Frontal cortex (tissue), 4 donors: ENCODE measurements around the gene H6PD. TPM values are rescaled to one million over a fixed set of nuclear protein-coding genes. Genes with fewer than 3 reads are reported as not detected.

Source experiments
- DNase-seq, 2 donors: peaks; one replicate each; pipeline ENCODE4 v3.0.0; 2012; ENCODE audit warnings: low spot score in 2 of 2
- FAIRE-seq: peaks from 2 replicates; lab custom pipeline; 2012; peaks lifted over from hg19 to GRCh38; lab: Jason Lieb, UNC
- total RNA-seq: library from RNA; depleted of rRNA; stranded (reverse); fragments of >200 nt; gene quantifications from one replicate; pipeline ENCODE4 v1.2.3, GENCODE V29; 2014
- donor health status: control.
- donor health status: control.
- donor health status: control.

H6PD gene
- total RNA-seq, 1 donor from 2014 or later: 5.3 TPM

- FAIRE-seq: no peak
- no peak for DNase-seq
Observed at GRCh38 chr1:9251501-9251900, 16.9 kb downstream of the H6PD start.

GRCh38 chr1:9253004-9253403, 18.4 kb downstream of the H6PD start:
- FAIRE-seq (no peak), DNase-seq (no peak)

GRCh38 chr1:9253453-9254105, 19.0 kb downstream of the H6PD start:
- no peak for DNase-seq
- FAIRE-seq: no peak

GRCh38 chr1:9256332-9256731, 21.8 kb downstream of the H6PD start:
- FAIRE-seq (no peak), DNase-seq (no peak)

- no peak for DNase-seq
- no peak for FAIRE-seq
Observed at GRCh38 chr1:9257851-9258250, 23.3 kb downstream of the H6PD start.

- no peak for FAIRE-seq
- DNase-seq: no peak
Observed at GRCh38 chr1:9258629-9259028, 24.1 kb downstream of the H6PD start.

- FAIRE-seq (no peak), DNase-seq (no peak)
Observed at GRCh38 chr1:9260059-9260766, 25.6 kb downstream of the H6PD start.

GRCh38 chr1:9261496-9261895, 26.9 kb downstream of the H6PD start:
- FAIRE-seq (no peak), DNase-seq (no peak)

- FAIRE-seq: no peak
- DNase-seq: no peak
Observed at GRCh38 chr1:9262096-9262986, 27.8 kb downstream of the H6PD start.

- FAIRE-seq (no peak), DNase-seq (no peak)
Observed at GRCh38 chr1:9263276-9263855, 28.8 kb downstream of the H6PD start.

GRCh38 chr1:9263984-9264872, 29.7 kb downstream of the H6PD start:
- FAIRE-seq (no peak), DNase-seq (no peak)

GRCh38 chr1:9265037-9265436, 30.5 kb downstream of the H6PD start:
- FAIRE-seq (no peak), DNase-seq (no peak)

- FAIRE-seq: no peak
Observed at GRCh38 chr1:9265968-9266367, 31.4 kb downstream of the H6PD start.

GRCh38 chr1:9267352-9267686, 32.7 kb downstream of the H6PD start:
- DNase-seq (no peak), FAIRE-seq (no peak)

More at GRCh38 chr1:9265968-9266367, 31.4 kb downstream of the H6PD start:
- no peak for DNase-seq

- DNase-seq (no peak), FAIRE-seq (no peak)
Observed at GRCh38 chr1:9267827-9268581, 33.4 kb downstream of the H6PD start.

- no peak for DNase-seq
- FAIRE-seq: no peak
Observed at GRCh38 chr1:9269078-9269501, 34.5 kb downstream of the H6PD start.

GRCh38 chr1:9269721-9270120, 35.1 kb downstream of the H6PD start:
- no peak for FAIRE-seq
- no peak for DNase-seq

- FAIRE-seq: no peak
Observed at GRCh38 chr1:9270290-9270883, 35.8 kb downstream of the H6PD start.

More at GRCh38 chr1:9270290-9270883, 35.8 kb downstream of the H6PD start:
- no peak for DNase-seq
